ENCODE results near the gene ANO7.

ANO7 gene

DNA sequence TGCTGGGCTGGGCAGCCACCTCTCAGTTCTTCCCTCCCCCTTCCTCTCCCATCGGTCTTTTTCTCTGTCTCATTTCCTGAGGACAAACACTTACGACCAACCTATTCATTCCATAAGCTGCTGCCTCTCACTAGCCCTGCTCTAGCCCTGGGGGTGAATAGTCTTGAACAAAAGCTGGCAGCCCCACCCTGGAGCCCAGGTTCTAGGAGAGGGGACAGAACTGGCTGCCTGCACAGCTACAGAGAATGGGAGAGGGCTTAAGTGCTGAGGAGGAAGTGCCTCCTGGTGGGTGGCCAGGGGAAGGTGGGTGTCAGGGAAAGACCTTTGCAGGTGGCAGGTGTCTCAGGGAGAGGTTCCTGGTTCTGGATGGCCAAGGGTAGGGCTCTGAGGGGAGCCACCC is 22.8 kb downstream of the ANO7 start:
- ATAC-seq, result no peak
- TF ChIP-seq TSHZ2 (CRISPR knock-in tag; IDR thresholded peaks at IDR 0.05), result no peak
- TF ChIP-seq ZC3H10 (CRISPR knock-in tag; IDR thresholded peaks at IDR 0.05), result no peak
- no peak for TF ChIP-seq BACH2 (CRISPR knock-in tag; IDR thresholded peaks at IDR 0.05; ENCODE audit: borderline replicate concordance)
- no peak for TF ChIP-seq ZNF70 (CRISPR knock-in tag; IDR thresholded peaks at IDR 0.05)
- TF ChIP-seq TCF4 (CRISPR knock-in tag; IDR thresholded peaks at IDR 0.05; ENCODE audit: borderline replicate concordance), result no peak
- TF ChIP-seq SNAI2 (CRISPR knock-in tag; IDR thresholded peaks at IDR 0.05), result no peak
- TF ChIP-seq, protein P1, sequence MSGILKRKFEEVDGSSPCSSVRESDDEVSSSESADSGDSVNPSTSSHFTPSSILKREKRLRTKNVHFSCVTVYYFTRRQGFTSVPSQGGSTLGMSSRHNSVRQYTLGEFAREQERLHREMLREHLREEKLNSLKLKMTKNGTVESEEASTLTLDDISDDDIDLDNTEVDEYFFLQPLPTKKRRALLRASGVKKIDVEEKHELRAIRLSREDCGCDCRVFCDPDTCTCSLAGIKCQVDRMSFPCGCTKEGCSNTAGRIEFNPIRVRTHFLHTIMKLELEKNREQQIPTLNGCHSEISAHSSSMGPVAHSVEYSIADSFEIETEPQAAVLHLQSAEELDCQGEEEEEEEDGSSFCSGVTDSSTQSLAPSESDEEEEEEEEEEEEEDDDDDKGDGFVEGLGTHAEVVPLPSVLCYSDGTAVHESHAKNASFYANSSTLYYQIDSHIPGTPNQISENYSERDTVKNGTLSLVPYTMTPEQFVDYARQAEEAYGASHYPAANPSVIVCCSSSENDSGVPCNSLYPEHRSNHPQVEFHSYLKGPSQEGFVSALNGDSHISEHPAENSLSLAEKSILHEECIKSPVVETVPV (CRISPR knock-in tag; IDR thresholded peaks at IDR 0.05), result no peak
- TF ChIP-seq CSDC2 (CRISPR knock-in tag; IDR thresholded peaks at IDR 0.05), result no peak
- TF ChIP-seq POU6F1 (CRISPR knock-in tag; IDR thresholded peaks at IDR 0.05; ENCODE audit: borderline replicate concordance, low read depth), result no peak
- no peak for TF ChIP-seq ESRRG (CRISPR knock-in tag; IDR thresholded peaks at IDR 0.05)
- TF ChIP-seq ZFP30 (CRISPR knock-in tag; IDR thresholded peaks at IDR 0.05), result no peak
- no peak for TF ChIP-seq ARNTL (CRISPR knock-in tag; IDR thresholded peaks at IDR 0.05; ENCODE audit: borderline replicate concordance, low read depth)
- TF ChIP-seq ZFP3 (CRISPR knock-in tag; IDR thresholded peaks at IDR 0.05), result no peak
- TF ChIP-seq ZNF565 (CRISPR knock-in tag; conservative IDR thresholded peaks at IDR 0.05; ENCODE audit: low read depth), result no peak
- TF ChIP-seq PPARA (CRISPR knock-in tag; IDR thresholded peaks at IDR 0.05; ENCODE audit: borderline replicate concordance), result no peak
- no peak for TF ChIP-seq OSR1 (CRISPR knock-in tag; IDR thresholded peaks at IDR 0.05)
- TF ChIP-seq PATZ1 (CRISPR knock-in tag; IDR thresholded peaks at IDR 0.05; ENCODE audit: borderline replicate concordance), result no peak
- TF ChIP-seq, protein P2, sequence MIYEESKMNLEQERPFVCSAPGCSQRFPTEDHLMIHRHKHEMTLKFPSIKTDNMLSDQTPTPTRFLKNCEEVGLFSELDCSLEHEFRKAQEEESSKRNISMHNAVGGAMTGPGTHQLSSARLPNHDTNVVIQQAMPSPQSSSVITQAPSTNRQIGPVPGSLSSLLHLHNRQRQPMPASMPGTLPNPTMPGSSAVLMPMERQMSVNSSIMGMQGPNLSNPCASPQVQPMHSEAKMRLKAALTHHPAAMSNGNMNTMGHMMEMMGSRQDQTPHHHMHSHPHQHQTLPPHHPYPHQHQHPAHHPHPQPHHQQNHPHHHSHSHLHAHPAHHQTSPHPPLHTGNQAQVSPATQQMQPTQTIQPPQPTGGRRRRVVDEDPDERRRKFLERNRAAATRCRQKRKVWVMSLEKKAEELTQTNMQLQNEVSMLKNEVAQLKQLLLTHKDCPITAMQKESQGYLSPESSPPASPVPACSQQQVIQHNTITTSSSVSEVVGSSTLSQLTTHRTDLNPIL (CRISPR knock-in tag; IDR thresholded peaks at IDR 0.05; ENCODE audit: low read depth), result no peak
- TF ChIP-seq ISL1 (CRISPR knock-in tag; IDR thresholded peaks at IDR 0.05), result no peak
- TF ChIP-seq TOX (CRISPR knock-in tag; IDR thresholded peaks at IDR 0.05; ENCODE audit: borderline replicate concordance), result no peak

- TF ChIP-seq ZFP30 (CRISPR knock-in tag; IDR thresholded peaks at IDR 0.05) (no peak), GLIS3 (CRISPR knock-in tag; IDR thresholded peaks at IDR 0.05) (no peak), PATZ1 (CRISPR knock-in tag; IDR thresholded peaks at IDR 0.05; ENCODE audit: borderline replicate concordance) (no peak), ZNF70 (CRISPR knock-in tag; IDR thresholded peaks at IDR 0.05) (no peak), ZC3H10 (CRISPR knock-in tag; IDR thresholded peaks at IDR 0.05) (no peak)
- no peak for ATAC-seq
These were observed 24.6 kb downstream of the ANO7 start for GRCh38 chr2:241213041-241213440.

All from SK-N-SH treated with all-trans-retinoic acid at 6 μM for 48 hours (cell line).